ENCODE results near the gene SELENOS. TPM values are rescaled to one million over a fixed set of nuclear protein-coding genes. Genes with fewer than 3 reads are reported as not detected.

SELENOS gene
- total and polyA plus RNA-seq, 7 donors = 25.7 to 201 (median 98.9) TPM

- no peak for TF ChIP-seq CTCF (IDR thresholded peaks at IDR 0.05)
- no peak overlapping the region for H3K4me3 ChIP-seq
- H3K4me1 ChIP-seq = peaks cover 43% of the 10 kb centered on the region
- H3K36me3 ChIP-seq (ENCODE audit: insufficient read depth in 1 of 2, low read depth in 1 of 2) = peaks cover 23 to 78% of the 10 kb centered on the region in 2 donors
- no peaks in the 10 kb centered on the region for H3K9me3 ChIP-seq
- DNase-seq (no peak), ATAC-seq (peak; percentile 45 to 64 (median 55))
- H3K27ac ChIP-seq = peak overlapping the region; percentile 76
- H3K27me3 ChIP-seq (ENCODE audit: insufficient read depth in 3 of 3, low read length in 2 of 3) = no peaks in the 10 kb centered on the region
- WGBS, 3 donors = 48 to 56% (median 55%) methylated on average over 5 of the region's 5 CpGs
- intact Hi-C loops (cut with DNase I) = no loop called here
Measured at GRCh38 chr15:101273534-101273933, 3.8 kb downstream of the SELENOS start.

- Histone ChIP-seq H3K36me3 (ENCODE audit: insufficient read depth in 1 of 2, low read depth in 1 of 2) (peaks cover 23 to 78% of the 10 kb centered on the region in 2 donors), H3K9me3 (no peaks in the 10 kb centered on the region), H3K4me3 (no peak overlapping the region), H3K27me3 (ENCODE audit: insufficient read depth in 3 of 3, low read length in 2 of 3) (no peaks in the 10 kb centered on the region), H3K4me1 (peaks cover 34% of the 10 kb centered on the region), H3K27ac (no peak overlapping the region)
- intact Hi-C loops (cut with DNase I) = no loop called here
- TF ChIP-seq CTCF (IDR thresholded peaks at IDR 0.05) = no peak
- no peak for DNase-seq
- ATAC-seq = no peak
- WGBS, 3 donors = 84 to 94% (median 85%) methylated on average over 9 of the region's 9 CpGs
Measured at GRCh38 chr15:101272584-101272983, 4.7 kb downstream of the SELENOS start.

GRCh38 chr15:101269479-101270223 lies 7.6 kb downstream of the SELENOS start:
- intact Hi-C loops (cut with DNase I) = loop anchor here in 1 of 2 donors (10.0 kb wide), 2 partner anchors 355 to 655 kb away; partner anchors contain the start of gene LRRK1
- Histone ChIP-seq H3K4me3 (no peak overlapping the region), H3K36me3 (ENCODE audit: insufficient read depth in 1 of 2, low read depth in 1 of 2) (peaks cover 19 to 60% of the 10 kb centered on the region in 2 donors), H3K27me3 (ENCODE audit: insufficient read depth in 3 of 3, low read length in 2 of 3) (no peaks in the 10 kb centered on the region), H3K9me3 (no peaks in the 10 kb centered on the region), H3K27ac (no peak overlapping the region), H3K4me1 (peaks cover 20% of the 10 kb centered on the region)
- DNase-seq = no peak
- WGBS, 3 donors = 77 to 83% (median 78%) methylated on average over 16 of the region's 16 CpGs
- peak in 3 of 4 donors; percentile 30 to 37 (median 32) for ATAC-seq
- peak; percentile 19 for TF ChIP-seq CTCF (IDR thresholded peaks at IDR 0.05)

- peak; percentile 67 to 74 for DNase-seq
- no peak overlapping the region for H3K4me3 ChIP-seq
- peak; percentile 52 to 69 (median 66) for ATAC-seq
Measured at GRCh38 chr15:101267320-101268104, 9.8 kb downstream of the SELENOS start.

More at GRCh38 chr15:101267320-101268104, 9.8 kb downstream of the SELENOS start:
- no peaks in the 10 kb centered on the region for H3K27me3 ChIP-seq (ENCODE audit: insufficient read depth in 3 of 3, low read length in 2 of 3)
- H3K36me3 ChIP-seq (ENCODE audit: insufficient read depth in 1 of 2, low read depth in 1 of 2) = peaks cover 13 to 39% of the 10 kb centered on the region in 2 donors
- 29 to 38% (median 37%) methylated on average over 18 of the region's 18 CpGs for WGBS, 3 donors
- peaks cover 2% of the 10 kb centered on the region for H3K4me1 ChIP-seq
- peak overlapping the region; percentile 41 for H3K27ac ChIP-seq
- intact Hi-C loops (cut with DNase I) = loop anchor here in 1 of 2 donors (10.0 kb wide), 2 partner anchors 353 to 653 kb away; partner anchors contain the start of gene LRRK1
- no peaks in the 10 kb centered on the region for H3K9me3 ChIP-seq
- TF ChIP-seq CTCF (IDR thresholded peaks at IDR 0.05) = no peak

Measured in psoas muscle (tissue), 8 donors.